Measurements from ENCODE around the gene TMPRSS15.

Gene TMPRSS15

DNA sequence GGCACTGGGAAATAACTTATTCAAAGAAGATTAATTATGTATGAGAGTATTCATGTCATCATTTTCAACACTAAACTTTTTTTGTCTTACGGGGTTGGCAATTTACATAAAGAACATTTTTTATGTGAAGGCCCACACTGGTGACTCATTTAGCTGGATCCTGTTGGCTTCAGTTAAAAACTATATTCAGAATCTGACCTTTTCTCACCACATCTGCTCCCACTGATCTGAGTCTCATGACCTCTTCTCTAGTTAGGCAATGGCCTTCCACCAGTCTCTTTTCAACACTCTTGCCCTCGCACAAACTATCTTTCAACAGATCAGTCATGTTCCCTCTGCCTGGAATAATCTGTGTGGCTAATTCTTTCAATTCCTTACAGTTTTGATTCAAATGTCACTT, 53.4 kb downstream of the TMPRSS15 start:
- ChIA-PET POLR2A (no interaction called here), CTCF (interaction anchor here (0.6 kb wide), 1 partner anchor 15 kb away, joined by 3 read pairs; no protein-coding TSS in a partner anchor)
- H3K4me1 ChIP-seq (ENCODE audit: control insufficient read depth, insufficient read depth, low read length) = no peaks in the 10 kb centered on the region
- no peaks in the 10 kb centered on the region for H3K9me3 ChIP-seq (ENCODE audit: control insufficient read depth, insufficient read depth, low read depth, low read length)
- TF ChIP-seq, protein P1, sequence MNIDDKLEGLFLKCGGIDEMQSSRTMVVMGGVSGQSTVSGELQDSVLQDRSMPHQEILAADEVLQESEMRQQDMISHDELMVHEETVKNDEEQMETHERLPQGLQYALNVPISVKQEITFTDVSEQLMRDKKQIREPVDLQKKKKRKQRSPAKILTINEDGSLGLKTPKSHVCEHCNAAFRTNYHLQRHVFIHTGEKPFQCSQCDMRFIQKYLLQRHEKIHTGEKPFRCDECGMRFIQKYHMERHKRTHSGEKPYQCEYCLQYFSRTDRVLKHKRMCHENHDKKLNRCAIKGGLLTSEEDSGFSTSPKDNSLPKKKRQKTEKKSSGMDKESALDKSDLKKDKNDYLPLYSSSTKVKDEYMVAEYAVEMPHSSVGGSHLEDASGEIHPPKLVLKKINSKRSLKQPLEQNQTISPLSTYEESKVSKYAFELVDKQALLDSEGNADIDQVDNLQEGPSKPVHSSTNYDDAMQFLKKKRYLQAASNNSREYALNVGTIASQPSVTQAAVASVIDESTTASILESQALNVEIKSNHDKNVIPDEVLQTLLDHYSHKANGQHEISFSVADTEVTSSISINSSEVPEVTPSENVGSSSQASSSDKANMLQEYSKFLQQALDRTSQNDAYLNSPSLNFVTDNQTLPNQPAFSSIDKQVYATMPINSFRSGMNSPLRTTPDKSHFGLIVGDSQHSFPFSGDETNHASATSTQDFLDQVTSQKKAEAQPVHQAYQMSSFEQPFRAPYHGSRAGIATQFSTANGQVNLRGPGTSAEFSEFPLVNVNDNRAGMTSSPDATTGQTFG (tag by site-specific recombination; IDR thresholded peaks at IDR 0.05; ENCODE audit: borderline replicate concordance) = no peak
- TF ChIP-seq, protein P2, sequence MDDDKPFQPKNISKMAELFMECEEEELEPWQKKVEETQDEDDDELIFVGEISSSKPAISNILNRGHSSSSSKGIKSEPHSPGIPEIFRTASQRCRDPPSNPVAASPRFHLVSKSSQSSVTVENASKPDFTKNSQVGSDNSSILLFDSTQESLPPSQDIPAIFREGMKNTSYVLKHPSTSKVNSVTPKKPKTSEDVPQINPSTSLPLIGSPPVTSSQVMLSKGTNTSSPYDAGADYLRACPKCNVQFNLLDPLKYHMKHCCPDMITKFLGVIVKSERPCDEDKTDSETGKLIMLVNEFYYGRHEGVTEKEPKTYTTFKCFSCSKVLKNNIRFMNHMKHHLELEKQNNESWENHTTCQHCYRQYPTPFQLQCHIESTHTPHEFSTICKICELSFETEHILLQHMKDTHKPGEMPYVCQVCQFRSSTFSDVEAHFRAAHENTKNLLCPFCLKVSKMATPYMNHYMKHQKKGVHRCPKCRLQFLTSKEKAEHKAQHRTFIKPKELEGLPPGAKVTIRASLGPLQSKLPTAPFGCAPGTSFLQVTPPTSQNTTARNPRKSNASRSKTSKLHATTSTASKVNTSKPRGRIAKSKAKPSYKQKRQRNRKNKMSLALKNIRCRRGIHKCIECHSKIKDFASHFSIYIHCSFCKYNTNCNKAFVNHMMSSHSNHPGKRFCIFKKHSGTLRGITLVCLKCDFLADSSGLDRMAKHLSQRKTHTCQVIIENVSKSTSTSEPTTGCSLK (tag by site-specific recombination; IDR thresholded peaks at IDR 0.05) = no peak
- TF ChIP-seq ZBTB8A (tag by site-specific recombination; IDR thresholded peaks at IDR 0.05) = no peak
- no peak for TF ChIP-seq ZNF776 (tag by site-specific recombination; IDR thresholded peaks at IDR 0.05; ENCODE audit: borderline replicate concordance)
- no peak for TF ChIP-seq ZNF174 (tag by site-specific recombination; IDR thresholded peaks at IDR 0.05)
- no peak for TF ChIP-seq ZNF785 (tag by site-specific recombination; IDR thresholded peaks at IDR 0.05)
- no peak for TF ChIP-seq ZBTB1 (tag by site-specific recombination; IDR thresholded peaks at IDR 0.05)
- no peak for TF ChIP-seq KLF10 (tag by site-specific recombination; IDR thresholded peaks at IDR 0.05)
- TF ChIP-seq ZNF350 (tag by site-specific recombination; IDR thresholded peaks at IDR 0.05) = no peak
- no peak for TF ChIP-seq ZNF585B (tag by site-specific recombination; IDR thresholded peaks at IDR 0.05)
- TF ChIP-seq, protein P3, sequence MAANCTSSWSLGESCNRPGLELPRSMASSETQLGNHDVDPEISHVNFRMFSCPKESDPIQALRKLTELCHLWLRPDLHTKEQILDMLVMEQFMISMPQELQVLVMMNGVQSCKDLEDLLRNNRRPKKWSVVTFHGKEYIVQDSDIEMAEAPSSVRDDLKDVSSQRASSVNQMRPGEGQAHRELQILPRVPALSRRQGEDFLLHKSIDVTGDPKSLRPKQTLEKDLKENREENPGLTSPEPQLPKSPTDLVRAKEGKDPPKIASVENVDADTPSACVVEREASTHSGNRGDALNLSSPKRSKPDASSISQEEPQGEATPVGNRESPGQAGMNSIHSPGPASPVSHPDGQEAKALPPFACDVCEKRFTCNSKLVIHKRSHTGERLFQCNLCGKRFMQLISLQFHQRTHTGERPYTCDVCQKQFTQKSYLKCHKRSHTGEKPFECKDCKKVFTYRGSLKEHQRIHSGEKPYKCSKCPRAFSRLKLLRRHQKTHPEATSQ (tag by site-specific recombination; IDR thresholded peaks at IDR 0.05) = no peak
- no peak for TF ChIP-seq ZNF266 (tag by site-specific recombination; IDR thresholded peaks at IDR 0.05; ENCODE audit: low read depth)
- no peak for TF ChIP-seq ZNF140 (tag by site-specific recombination; IDR thresholded peaks at IDR 0.05)
- TF ChIP-seq ZNF621 (tag by site-specific recombination; IDR thresholded peaks at IDR 0.05) = no peak
- no peak for TF ChIP-seq ZNF155 (tag by site-specific recombination; IDR thresholded peaks at IDR 0.05)
- no peak overlapping the region for H3K27ac ChIP-seq (ENCODE audit: extremely low read depth, low read depth, low read length)
- H3K4me3 ChIP-seq (ENCODE audit: low read depth, low read length) = no peak overlapping the region
- no peaks in the 10 kb centered on the region for H3K36me3 ChIP-seq (ENCODE audit: control insufficient read depth in 2 of 2, insufficient read depth in 1 of 2, low read length in 2 of 2)

DNA sequence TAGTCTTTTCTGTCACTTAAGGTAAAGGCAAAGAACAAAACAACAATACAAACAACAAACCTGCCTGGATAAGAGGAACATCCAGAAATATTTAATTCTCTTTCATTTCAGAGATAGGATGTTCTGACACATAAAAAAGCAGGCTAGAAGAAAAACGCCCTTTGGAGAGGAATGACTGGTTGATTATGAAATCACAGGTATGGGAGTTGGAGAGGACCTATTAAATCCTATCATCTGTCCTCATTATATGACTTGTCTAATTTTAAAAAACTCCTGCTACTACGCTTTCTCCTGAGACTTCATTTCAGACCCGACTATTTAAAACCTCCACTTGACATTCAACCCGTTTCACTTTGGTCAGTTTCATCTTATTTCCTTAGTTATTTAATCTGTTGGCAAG, 54.1 kb downstream of the TMPRSS15 start:
- Histone ChIP-seq H3K27ac (ENCODE audit: extremely low read depth, low read depth, low read length) (no peak overlapping the region), H3K4me3 (ENCODE audit: low read depth, low read length) (no peak overlapping the region), H3K4me1 (ENCODE audit: control insufficient read depth, insufficient read depth, low read length) (no peaks in the 10 kb centered on the region), H3K9me3 (ENCODE audit: control insufficient read depth, insufficient read depth, low read depth, low read length) (no peaks in the 10 kb centered on the region), H3K36me3 (ENCODE audit: control insufficient read depth in 2 of 2, insufficient read depth in 1 of 2, low read length in 2 of 2) (no peaks in the 10 kb centered on the region)
- CTCF ChIA-PET = no interaction called here
- POLR2A ChIA-PET = no interaction called here
- TF ChIP-seq ZBTB21 (tag by site-specific recombination; IDR thresholded peaks at IDR 0.05) (no peak), ZNF792 (tag by site-specific recombination; IDR thresholded peaks at IDR 0.05) (no peak), ZNF514 (tag by site-specific recombination; IDR thresholded peaks at IDR 0.05) (no peak), ZNF561 (tag by site-specific recombination; IDR thresholded peaks at IDR 0.05; ENCODE audit: borderline replicate concordance) (no peak)
- TF ChIP-seq, protein P4, sequence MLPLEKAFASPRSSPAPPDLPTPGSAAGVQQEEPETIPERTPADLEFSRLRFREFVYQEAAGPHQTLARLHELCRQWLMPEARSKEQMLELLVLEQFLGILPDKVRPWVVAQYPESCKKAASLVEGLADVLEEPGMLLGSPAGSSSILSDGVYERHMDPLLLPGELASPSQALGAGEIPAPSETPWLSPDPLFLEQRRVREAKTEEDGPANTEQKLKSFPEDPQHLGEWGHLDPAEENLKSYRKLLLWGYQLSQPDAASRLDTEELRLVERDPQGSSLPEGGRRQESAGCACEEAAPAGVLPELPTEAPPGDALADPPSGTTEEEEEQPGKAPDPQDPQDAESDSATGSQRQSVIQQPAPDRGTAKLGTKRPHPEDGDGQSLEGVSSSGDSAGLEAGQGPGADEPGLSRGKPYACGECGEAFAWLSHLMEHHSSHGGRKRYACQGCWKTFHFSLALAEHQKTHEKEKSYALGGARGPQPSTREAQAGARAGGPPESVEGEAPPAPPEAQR (tag by site-specific recombination; IDR thresholded peaks at IDR 0.05) = no peak
